H1 (cell line): Measurements from ENCODE around the gene NOS3. TPM values are rescaled to one million over a fixed set of nuclear protein-coding genes. Genes with fewer than 3 reads are reported as not detected.

Experiments
- SP2 ChIP-seq: IDR thresholded peaks from 2 replicates; pipeline ENCODE4 v1.6.1; 2012; ENCODE audit warnings: mild to moderate bottlenecking, low read length, inconsistent platforms
- SRF ChIP-seq: IDR thresholded peaks from 2 replicates; pipeline ENCODE4 v1.6.1; 2011; ENCODE audit warnings: mild to moderate bottlenecking, low read depth, low read length, moderate library complexity
- TAF1 ChIP-seq: IDR thresholded peaks from 2 replicates; pipeline ENCODE4 v1.6.1; 2011; ENCODE audit warnings: mild to moderate bottlenecking, low read depth, low read length
- polyA plus RNA-seq, 7 experiments: library from polyadenylated mRNA; depleted of rRNA in 3 of 7; stranded (reverse) in 5 of 7; unstranded in 2 of 7; fragments of >200 nt in 5 of 7; fragments of 200-250 nt in 2 of 7; gene quantifications; 1 replicate in 5 of 7; 2 replicates in 1 of 7; 4 replicates in 1 of 7; pipeline versions ENCODE4 v1.2.1 to v1.2.3, GENCODE V29; 2011 to 2013; ENCODE audit warnings: missing spikeins in 2 of 7, mixed read lengths in 2 of 7
- total RNA-seq: library from RNA; stranded (reverse); fragmentation: NEBNext Ultra II Directional; extraction: Animal tissue kit (Norgen Biotek cat#: 25700); gene quantifications from 2 replicates; pipeline ENCODE4 v1.2.1, GENCODE V29; 2021
- TF ChIP-seq, protein P1 (sequence below): IDR thresholded peaks from 2 replicates; pipeline ENCODE4 v1.6.1; 2012; ENCODE audit warnings: inconsistent platforms

Gene NOS3
- total and polyA plus RNA-seq, 2 of the 8 experiments (the other 6 are each of a cell fraction or from before 2014, with no cell fraction given), result 4.4 to 16.2 TPM

DNA sequence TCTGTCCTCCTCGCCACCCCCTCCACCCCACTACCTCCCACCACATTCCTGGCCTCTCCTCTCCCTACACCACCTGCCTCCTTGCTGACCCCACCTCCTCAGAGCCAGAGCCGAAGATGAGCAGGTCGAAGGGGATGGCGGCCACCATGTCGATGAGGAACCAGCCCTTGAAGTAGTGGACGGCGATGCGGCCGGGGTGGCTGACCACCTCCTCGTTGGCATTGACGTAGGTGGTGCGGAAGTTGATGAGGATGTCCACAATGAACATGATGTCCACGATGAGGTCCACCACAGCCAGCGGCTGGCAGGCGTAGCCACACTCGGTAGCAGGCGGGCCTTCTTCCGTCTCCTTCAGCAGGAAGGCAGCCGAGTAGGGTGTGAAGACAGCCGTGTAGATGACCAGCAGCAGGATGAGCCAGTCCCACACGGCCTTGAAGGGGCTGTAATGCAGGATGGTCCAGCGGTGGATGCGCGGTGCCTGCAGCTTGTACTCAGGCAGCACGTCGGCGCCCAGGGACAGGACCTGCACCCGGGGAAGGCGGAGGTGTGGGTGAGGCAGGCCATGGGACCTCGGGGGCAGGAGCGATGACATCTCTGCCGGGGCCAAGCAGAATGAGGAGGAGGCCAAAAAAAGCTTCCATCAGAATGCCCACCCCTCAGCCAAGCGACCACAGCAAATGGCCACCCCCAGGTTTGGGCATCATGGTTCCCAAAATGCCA lies 38.3 kb upstream of the NOS3 start (continued):
- TF ChIP-seq, protein P1, sequence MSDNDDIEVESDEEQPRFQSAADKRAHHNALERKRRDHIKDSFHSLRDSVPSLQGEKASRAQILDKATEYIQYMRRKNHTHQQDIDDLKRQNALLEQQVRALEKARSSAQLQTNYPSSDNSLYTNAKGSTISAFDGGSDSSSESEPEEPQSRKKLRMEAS, result no peak
- TF ChIP-seq TAF1 (no peak), SRF (no peak), SP2 (no peak)
